Transverse colon (tissue), 4 donors: Measurements from ENCODE around the gene CALB2. TPM values are rescaled to one million over a fixed set of nuclear protein-coding genes. Genes with fewer than 3 reads are reported as not detected.

Experiments
- DNase-seq: peaks from one replicate; pipeline ENCODE4 v3.0.0-alpha.2; 2019
- H3K27ac ChIP-seq, 4 donors: fragments of 200-600 bp; sonication (generic); 2 replicates each; pipeline ENCODE4 v1.5.1; 2016 to 2018; ENCODE audit warnings: inconsistent platforms in 4 of 4
- H3K27me3 ChIP-seq: fragments of 200-600 bp; sonication (generic); 2 replicates; pipeline ENCODE4 v1.5.1; 2017; ENCODE audit warnings: inconsistent platforms
- H3K36me3 ChIP-seq, 4 donors: fragments of 200-600 bp; sonication (generic); 2 replicates each; pipeline ENCODE4 v1.5.1; 2017 to 2019; ENCODE audit warnings: inconsistent platforms in 4 of 4
- H3K4me1 ChIP-seq, 4 donors: fragments of 200-600 bp; sonication (generic); 2 replicates each; pipeline ENCODE4 v1.5.1; 2017 to 2020; ENCODE audit warnings: inconsistent platforms in 4 of 4
- H3K4me3 ChIP-seq, 4 donors: fragments of 200-600 bp; sonication (generic); 1 replicate in 1 of 4; 2 replicates in 3 of 4; pipeline versions ENCODE4 v1.5.1 to v1.6.1; 2017 to 2019; ENCODE audit warnings: inconsistent platforms in 4 of 4
- H3K9me3 ChIP-seq, 2 donors: fragments of 200-600 bp; sonication (generic); 2 replicates each; pipeline ENCODE4 v1.5.1; 2017 to 2019; ENCODE audit warnings: inconsistent platforms in 2 of 2
- EP300 ChIP-seq: sonication (generic); formaldehyde crosslinking; IDR thresholded peaks from one replicate; pipeline ENCODE4 v1.6.1; 2017; ENCODE audit warnings: antibody characterized with exemption, low read depth
- POLR2A ChIP-seq: fragments of 450-650 bp; IDR thresholded peaks from one replicate; pipeline ENCODE4 v1.6.1; 2016; ENCODE audit warnings: antibody characterized with exemption, mild to moderate bottlenecking, moderate library complexity
- POLR2AphosphoS5 ChIP-seq, 3 donors: sonication (generic); formaldehyde crosslinking; IDR thresholded peaks; one replicate each; pipeline ENCODE4 v1.6.1; 2016; ENCODE audit warnings: antibody characterized with exemption in 3 of 3
- WGBS, 2 donors: methylation state at CpG; one replicate each; pipeline ENCODE4 v1.1.5; 2018; ENCODE audit warnings: low coverage in 1 of 2; 5-methylcytosine and 5-hydroxymethylcytosine counted together
- in situ Hi-C, 4 donors: fragments of 200-750 bp; cut with MboI; loops; one replicate each; pipeline versions ENCODE4 v1.15.0 to v1.15.1; 2017; ENCODE audit warnings: low sequenced_read_pairs in 3 of 4, low pct_ligation_motif_present in 1 of 4, low pct_unique_long_range_greater_than_20kb in 1 of 4
- intact Hi-C: fragments of 100-400 bp; cut with DNase I; formaldehyde crosslinking; loops from one replicate; pipeline ENCODE4 v1.15.1; 2023; ENCODE audit warnings: low total_unique reads
- total RNA-seq, 4 donors: library from RNA; depleted of rRNA; stranded (reverse); fragments of >200 nt; gene quantifications; one replicate each; pipeline ENCODE4 v1.1.0, GENCODE V29; 2016
- TF ChIP-seq, protein P1 (sequence below), 5 experiments: fragments of 200-600 bp in 3 of 5; fragments of 450-650 bp in 2 of 5; sonication (generic) in 3 of 5; IDR thresholded peaks; 1 replicate in 2 of 5; 2 replicates in 3 of 5; pipeline ENCODE4 v1.5.1; 2016 to 2017; ENCODE audit warnings: antibody characterized with exemption in 5 of 5, inconsistent platforms in 3 of 5, mild to moderate bottlenecking in 2 of 5, moderate library complexity in 1 of 5

Gene CALB2
- total RNA-seq, 4 donors from 2014 or later = 2.0 to 4.0 (median 4.0) TPM; not detected in 1

GRCh38 chr16:71343078-71343477 is 15.4 kb upstream of the CALB2 start:
- H3K4me1 ChIP-seq = no peaks in the 10 kb centered on the region
- no peak overlapping the region for H3K27ac ChIP-seq
- no peak for DNase-seq
- H3K4me3 ChIP-seq = no peak overlapping the region
- intact Hi-C loops = no loop called here
- no peaks in the 10 kb centered on the region for H3K27me3 ChIP-seq
- TF ChIP-seq EP300 = no peak
- TF ChIP-seq, protein P1, sequence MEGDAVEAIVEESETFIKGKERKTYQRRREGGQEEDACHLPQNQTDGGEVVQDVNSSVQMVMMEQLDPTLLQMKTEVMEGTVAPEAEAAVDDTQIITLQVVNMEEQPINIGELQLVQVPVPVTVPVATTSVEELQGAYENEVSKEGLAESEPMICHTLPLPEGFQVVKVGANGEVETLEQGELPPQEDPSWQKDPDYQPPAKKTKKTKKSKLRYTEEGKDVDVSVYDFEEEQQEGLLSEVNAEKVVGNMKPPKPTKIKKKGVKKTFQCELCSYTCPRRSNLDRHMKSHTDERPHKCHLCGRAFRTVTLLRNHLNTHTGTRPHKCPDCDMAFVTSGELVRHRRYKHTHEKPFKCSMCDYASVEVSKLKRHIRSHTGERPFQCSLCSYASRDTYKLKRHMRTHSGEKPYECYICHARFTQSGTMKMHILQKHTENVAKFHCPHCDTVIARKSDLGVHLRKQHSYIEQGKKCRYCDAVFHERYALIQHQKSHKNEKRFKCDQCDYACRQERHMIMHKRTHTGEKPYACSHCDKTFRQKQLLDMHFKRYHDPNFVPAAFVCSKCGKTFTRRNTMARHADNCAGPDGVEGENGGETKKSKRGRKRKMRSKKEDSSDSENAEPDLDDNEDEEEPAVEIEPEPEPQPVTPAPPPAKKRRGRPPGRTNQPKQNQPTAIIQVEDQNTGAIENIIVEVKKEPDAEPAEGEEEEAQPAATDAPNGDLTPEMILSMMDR (IDR thresholded peaks at IDR 0.05) = no peak
- H3K36me3 ChIP-seq = no peaks in the 10 kb centered on the region
- 69 to 84% methylated on average over 5 to 8 of the region's 8 CpGs for WGBS, 2 donors
- in situ Hi-C loops = no loop called here
- H3K9me3 ChIP-seq = no peaks in the 10 kb centered on the region

GRCh38 chr16:71344315-71344905 is 14.1 kb upstream of the CALB2 start:
- H3K27me3 ChIP-seq = no peaks in the 10 kb centered on the region
- DNase-seq = no peak
- intact Hi-C loops (no loop called here), in situ Hi-C loops (no loop called here)
- TF ChIP-seq POLR2AphosphoS5 (IDR thresholded peaks at IDR 0.05) = no peak
- TF ChIP-seq POLR2A = no peak
- TF ChIP-seq, protein P1 (IDR thresholded peaks at IDR 0.05) = no peak
- TF ChIP-seq EP300 = no peak
- no peaks in the 10 kb centered on the region for H3K9me3 ChIP-seq
- H3K4me1 ChIP-seq = no peaks in the 10 kb centered on the region
- no peak overlapping the region for H3K4me3 ChIP-seq
- no peak overlapping the region for H3K27ac ChIP-seq
- no peaks in the 10 kb centered on the region for H3K36me3 ChIP-seq
- 42 to 52% methylated on average over 3 to 13 of the region's 13 CpGs for WGBS, 2 donors

DNA sequence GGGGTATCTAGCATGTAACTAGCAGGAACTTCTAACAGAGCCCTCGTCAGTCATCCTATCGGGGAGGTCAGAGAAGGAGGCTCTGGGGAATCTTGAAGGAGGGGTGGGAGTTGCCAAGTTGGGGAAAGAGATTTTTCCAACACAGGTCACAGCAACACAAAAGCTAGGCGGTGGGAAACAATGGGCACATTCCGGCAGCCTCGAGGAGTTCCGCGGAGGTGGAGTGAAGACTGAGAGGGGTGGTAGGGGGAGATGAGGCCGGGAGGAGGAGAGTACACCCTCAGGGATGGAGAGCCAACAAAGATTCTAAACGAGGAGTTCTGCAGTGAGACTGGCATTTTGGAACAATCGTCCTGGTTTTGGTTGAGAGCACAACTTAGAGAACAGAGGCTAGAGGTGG is 13.5 kb upstream of the CALB2 start:
- Histone ChIP-seq H3K36me3 (no peaks in the 10 kb centered on the region), H3K4me3 (no peak overlapping the region), H3K27ac (no peak overlapping the region), H3K9me3 (no peaks in the 10 kb centered on the region), H3K4me1 (no peaks in the 10 kb centered on the region), H3K27me3 (no peaks in the 10 kb centered on the region)
- in situ Hi-C loops = no loop called here
- 67 to 68% methylated on average over 8 to 10 of the region's 10 CpGs for WGBS, 2 donors
- no peak for DNase-seq
- intact Hi-C loops = no loop called here
- TF ChIP-seq POLR2AphosphoS5 (IDR thresholded peaks at IDR 0.05) = no peak
- TF ChIP-seq, protein P1 (IDR thresholded peaks at IDR 0.05) = no peak
- no peak for TF ChIP-seq POLR2A
- TF ChIP-seq EP300 = no peak

DNA sequence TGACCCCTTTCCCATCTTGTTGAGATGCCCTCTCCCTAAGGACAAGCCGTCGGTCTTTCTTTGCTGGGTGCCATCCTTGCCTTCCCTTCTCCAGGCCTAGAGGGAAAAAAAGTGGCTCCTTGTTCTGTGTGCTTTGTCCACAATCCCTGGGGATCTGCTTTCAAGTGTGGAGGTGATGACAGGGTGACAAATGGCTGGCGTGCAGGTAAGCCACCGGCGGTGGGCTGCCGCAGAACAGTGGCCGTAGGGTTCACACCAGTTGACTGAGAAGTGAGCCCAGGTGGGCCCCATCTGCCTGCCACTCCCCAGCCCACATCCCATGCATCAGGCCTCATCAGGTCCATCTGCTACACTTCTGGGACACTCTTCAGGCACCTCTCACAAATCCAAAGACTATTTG is 11.4 kb upstream of the CALB2 start:
- TF ChIP-seq POLR2AphosphoS5 (IDR thresholded peaks at IDR 0.05) (no peak), POLR2A (no peak), EP300 (no peak)
- TF ChIP-seq, protein P1 (IDR thresholded peaks at IDR 0.05) = no peak
- no peaks in the 10 kb centered on the region for H3K36me3 ChIP-seq

More for the DNA sequence above, 11.4 kb upstream of the CALB2 start:
- H3K27ac ChIP-seq = no peak overlapping the region
- WGBS, 2 donors = 81% methylated on average over 7 of the region's 7 CpGs; no CpG with 5 or more reads in 1 of the 2 donors
- no peaks in the 10 kb centered on the region for H3K9me3 ChIP-seq
- in situ Hi-C loops (no loop called here), intact Hi-C loops (no loop called here)
- H3K4me1 ChIP-seq = no peaks in the 10 kb centered on the region
- H3K27me3 ChIP-seq = no peaks in the 10 kb centered on the region
- DNase-seq = no peak
- H3K4me3 ChIP-seq = no peak overlapping the region
